Measurements from ENCODE around the gene PRKCQ.
A peak's percentile ranks its signal among the peaks of the same experiment; 100 is the strongest.

The PRKCQ gene

DNA sequence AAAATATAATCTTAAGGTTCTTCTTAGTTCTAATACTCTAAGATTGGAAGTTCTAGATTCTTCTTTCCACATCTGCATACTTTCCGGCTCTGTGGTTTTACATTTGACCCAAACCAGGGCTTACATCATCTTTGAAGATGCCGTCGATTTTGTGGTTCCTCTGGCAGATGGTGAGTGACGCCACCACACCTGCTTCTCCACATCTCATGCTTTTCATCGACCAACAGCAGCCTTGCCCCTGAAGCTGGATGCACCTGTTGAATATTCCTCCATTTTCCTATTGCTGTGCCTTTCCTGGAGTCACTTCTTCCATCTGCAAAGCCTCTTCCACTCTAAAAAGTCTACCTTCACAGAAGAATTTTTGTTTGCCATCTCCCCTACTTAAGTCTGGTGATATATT lies 121.3 kb downstream of the PRKCQ start:
- TF ChIP-seq, protein P1, sequence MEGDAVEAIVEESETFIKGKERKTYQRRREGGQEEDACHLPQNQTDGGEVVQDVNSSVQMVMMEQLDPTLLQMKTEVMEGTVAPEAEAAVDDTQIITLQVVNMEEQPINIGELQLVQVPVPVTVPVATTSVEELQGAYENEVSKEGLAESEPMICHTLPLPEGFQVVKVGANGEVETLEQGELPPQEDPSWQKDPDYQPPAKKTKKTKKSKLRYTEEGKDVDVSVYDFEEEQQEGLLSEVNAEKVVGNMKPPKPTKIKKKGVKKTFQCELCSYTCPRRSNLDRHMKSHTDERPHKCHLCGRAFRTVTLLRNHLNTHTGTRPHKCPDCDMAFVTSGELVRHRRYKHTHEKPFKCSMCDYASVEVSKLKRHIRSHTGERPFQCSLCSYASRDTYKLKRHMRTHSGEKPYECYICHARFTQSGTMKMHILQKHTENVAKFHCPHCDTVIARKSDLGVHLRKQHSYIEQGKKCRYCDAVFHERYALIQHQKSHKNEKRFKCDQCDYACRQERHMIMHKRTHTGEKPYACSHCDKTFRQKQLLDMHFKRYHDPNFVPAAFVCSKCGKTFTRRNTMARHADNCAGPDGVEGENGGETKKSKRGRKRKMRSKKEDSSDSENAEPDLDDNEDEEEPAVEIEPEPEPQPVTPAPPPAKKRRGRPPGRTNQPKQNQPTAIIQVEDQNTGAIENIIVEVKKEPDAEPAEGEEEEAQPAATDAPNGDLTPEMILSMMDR (IDR thresholded peaks at IDR 0.05), result no peak

DNA sequence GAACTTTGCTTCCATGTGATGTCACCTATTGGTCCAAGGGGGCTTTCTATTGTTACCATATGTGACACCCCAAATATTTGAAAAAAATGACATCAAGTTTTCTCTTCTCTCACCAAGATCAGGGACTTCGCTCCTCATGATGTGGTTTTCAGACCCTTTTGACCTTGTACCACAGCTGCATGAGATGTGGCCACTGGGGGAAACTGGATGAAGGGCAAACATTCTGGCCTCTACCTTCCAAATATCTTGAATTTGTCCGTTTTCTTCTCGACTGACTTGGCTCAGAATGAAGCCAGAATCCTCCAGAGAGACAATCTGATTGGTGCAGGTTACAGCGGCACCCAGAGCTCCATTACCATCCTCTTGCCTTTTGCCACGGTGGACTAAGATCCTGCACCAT lies 122.7 kb downstream of the PRKCQ start:
- TF ChIP-seq, protein P1 (IDR thresholded peaks at IDR 0.05), result no peak

- TF ChIP-seq, protein P1 (IDR thresholded peaks at IDR 0.05), result no peak
These were observed 124.0 kb downstream of the PRKCQ start for GRCh38 chr10:6456067-6456466.

GRCh38 chr10:6455592-6455991 lies 124.5 kb downstream of the PRKCQ start:
- TF ChIP-seq, protein P1 (IDR thresholded peaks at IDR 0.05), result no peak

GRCh38 chr10:6446711-6447110 lies 133.4 kb downstream of the PRKCQ start:
- TF ChIP-seq, protein P1 (IDR thresholded peaks at IDR 0.05), result no peak

GRCh38 chr10:6445671-6446316 lies 134.3 kb downstream of the PRKCQ start:
- TF ChIP-seq, protein P1 (IDR thresholded peaks at IDR 0.05), result peak; percentile 85

GRCh38 chr10:6431861-6432260 lies 148.2 kb downstream of the PRKCQ start:
- TF ChIP-seq, protein P1 (IDR thresholded peaks at IDR 0.05), result no peak

- TF ChIP-seq, protein P1 (IDR thresholded peaks at IDR 0.05), result no peak
These were observed 148.9 kb downstream of the PRKCQ start for GRCh38 chr10:6431186-6431585.
